Measurements from ENCODE around the gene FAM89B. TPM values are rescaled to one million over a fixed set of nuclear protein-coding genes. Genes with fewer than 3 reads are reported as not detected.

Gene FAM89B
- total and polyA plus RNA-seq, 2 donors (not counting 1 experiment from before 2014, with no cell fraction given) = 30.4 to 50.2 TPM

DNA sequence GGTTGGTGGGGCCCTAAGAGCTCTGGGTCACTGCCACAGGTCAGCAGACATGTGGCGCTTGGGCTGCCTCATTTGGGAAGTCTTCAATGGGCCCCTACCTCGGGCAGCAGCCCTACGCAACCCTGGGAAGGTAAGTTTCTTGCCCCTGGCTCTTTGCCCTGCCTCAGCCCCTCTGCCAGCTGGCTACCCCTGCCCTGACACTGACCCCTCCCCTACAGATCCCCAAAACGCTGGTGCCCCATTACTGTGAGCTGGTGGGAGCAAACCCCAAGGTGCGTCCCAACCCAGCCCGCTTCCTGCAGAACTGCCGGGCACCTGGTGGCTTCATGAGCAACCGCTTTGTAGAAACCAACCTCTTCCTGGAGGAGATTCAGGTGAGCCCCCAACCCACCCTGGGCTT lies 45.6 kb upstream of the FAM89B start:
- ATAC-seq (ENCODE audit: low read depth) (no peak), DNase-seq (no peak)
- Histone ChIP-seq H3K27ac (ENCODE audit: low read length in 2 of 2) (no peak overlapping the region), H3K36me3 (replicated peaks in 1 of 2; ENCODE audit: control extremely low read depth in 1 of 2, control insufficient read depth in 1 of 2, extremely low read depth in 1 of 2, insufficient read depth in 2 of 2, low read length in 1 of 2) (peaks cover 0 to 36% of the 10 kb centered on the region in 2 experiments), H3K79me2 (ENCODE audit: control insufficient read depth, insufficient read depth, low read length) (peaks cover 37% of the 10 kb centered on the region), H3K9me3 (ENCODE audit: control extremely low read depth in 1 of 3, control insufficient read depth in 2 of 3, insufficient read depth in 1 of 3, low read length in 2 of 3) (no peaks in the 10 kb centered on the region), H3K9ac (ENCODE audit: low read length) (no peak overlapping the region), H4K20me1 (ENCODE audit: control insufficient read depth, insufficient read depth, low read length, poor library complexity, severe bottlenecking) (peaks cover 25% of the 10 kb centered on the region), H3K27me3 (replicated peaks in 1 of 4; ENCODE audit: control extremely low read depth in 1 of 4, control insufficient read depth in 3 of 4, insufficient read depth in 4 of 4, low read length in 3 of 4) (no peaks in the 10 kb centered on the region), H3K4me3 (ENCODE audit: control extremely low read depth in 1 of 5, extremely low read depth in 1 of 5, insufficient read depth in 1 of 5, low read depth in 2 of 5, low read length in 4 of 5) (no peak overlapping the region), H2AFZ (ENCODE audit: insufficient read depth, low read depth, low read length, poor library complexity, severe bottlenecking) (no peak overlapping the region), H3K4me2 (replicated peaks; ENCODE audit: low read depth, low read length, poor library complexity, severe bottlenecking) (no peak overlapping the region), H3K4me1 (ENCODE audit: control insufficient read depth in 2 of 2, insufficient read depth in 2 of 2, low read length in 2 of 2) (peaks cover 39 to 41% of the 10 kb centered on the region in 2 donors)
- ChIA-PET CTCF (no interaction called here), POLR2A (interaction anchor here (1.3 kb wide), 1 partner anchor 25 kb away, joined by 4 read pairs; no protein-coding TSS in a partner anchor)
- Mint-ChIP-seq H3K4me3 (peak overlapping the region; percentile 85), H3K27me3 (no peaks in the 10 kb centered on the region), H3K9me3 (ENCODE audit: insufficient read depth) (no peaks in the 10 kb centered on the region), H3K27ac (peak overlapping the region; percentile 26), H3K4me1 (peaks cover 39% of the 10 kb centered on the region)
- 98% methylated on average over 7 of the region's 8 CpGs for WGBS (ENCODE audit: insufficient coverage)
- intact Hi-C loops (cut with micrococcal nuclease) = loop anchor here (10.0 kb wide), 1 partner anchor 482 kb away; the partner anchor contains the start of gene SAC3D1
- TF ChIP-seq EZH2 (IDR thresholded peaks at IDR 0.05; ENCODE audit: borderline replicate concordance, insufficient read depth, low read depth, low read length, poor library complexity, severe bottlenecking) = no peak
- no peak for TF ChIP-seq CTCF (IDR thresholded peaks at IDR 0.05)

DNA sequence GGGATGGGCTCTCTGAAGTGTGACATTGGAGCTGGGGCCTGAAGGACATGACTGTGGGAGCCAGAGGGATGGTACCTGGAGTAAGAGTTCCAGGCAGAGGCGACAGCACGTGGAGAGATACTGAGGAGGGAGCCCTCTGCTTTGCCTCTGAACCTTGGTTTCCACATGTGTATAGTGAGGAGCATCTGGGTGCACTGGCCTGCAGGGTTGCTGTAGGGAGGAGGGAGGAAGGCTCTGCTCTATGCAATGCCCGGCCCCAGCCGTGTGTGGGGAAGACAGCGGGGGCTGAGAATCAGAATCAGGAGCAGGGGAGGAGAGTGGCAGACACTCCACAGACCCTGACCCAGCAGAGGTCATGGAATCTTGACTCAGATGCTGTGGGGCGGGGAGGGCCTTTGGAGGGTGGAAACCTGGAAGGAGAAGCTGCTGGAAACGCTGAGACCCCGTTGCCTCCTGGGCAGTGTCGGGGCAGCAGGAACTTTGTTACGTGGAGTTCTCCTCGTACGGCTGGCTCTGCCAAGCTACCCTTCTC lies 43.5 kb upstream of the FAM89B start:
- TF ChIP-seq CTCF (IDR thresholded peaks at IDR 0.05) = no peak
- no peak for TF ChIP-seq EZH2 (IDR thresholded peaks at IDR 0.05; ENCODE audit: borderline replicate concordance, insufficient read depth, low read depth, low read length, poor library complexity, severe bottlenecking)
- H3K79me2 ChIP-seq (ENCODE audit: control insufficient read depth, insufficient read depth, low read length) = peaks cover 37% of the 10 kb centered on the region
- Mint-ChIP-seq H3K27me3 (no peaks in the 10 kb centered on the region), H3K4me1 (peaks cover 21% of the 10 kb centered on the region), H3K9me3 (ENCODE audit: insufficient read depth) (no peaks in the 10 kb centered on the region), H3K27ac (no peak overlapping the region), H3K4me3 (no peak overlapping the region)
- ATAC-seq (ENCODE audit: low read depth) (no peak), DNase-seq (no peak)
- POLR2A ChIA-PET = interaction anchor here (0.6 kb wide), 1 partner anchor 901 kb away, joined by 3 read pairs; no protein-coding TSS in a partner anchor
- no peaks in the 10 kb centered on the region for H3K27me3 ChIP-seq (replicated peaks in 1 of 4; ENCODE audit: control extremely low read depth in 1 of 4, control insufficient read depth in 3 of 4, insufficient read depth in 4 of 4, low read length in 3 of 4)
- peaks cover 0 to 51% of the 10 kb centered on the region in 2 experiments for H3K36me3 ChIP-seq (replicated peaks in 1 of 2; ENCODE audit: control extremely low read depth in 1 of 2, control insufficient read depth in 1 of 2, extremely low read depth in 1 of 2, insufficient read depth in 2 of 2, low read length in 1 of 2)
- no peak overlapping the region for H3K27ac ChIP-seq (ENCODE audit: low read length in 2 of 2)
- H3K4me3 ChIP-seq (ENCODE audit: control extremely low read depth in 1 of 5, extremely low read depth in 1 of 5, insufficient read depth in 1 of 5, low read depth in 2 of 5, low read length in 4 of 5) = no peak overlapping the region
- 97% methylated on average over 10 of the region's 12 CpGs for WGBS (ENCODE audit: insufficient coverage)
- no peak overlapping the region for H2AFZ ChIP-seq (ENCODE audit: insufficient read depth, low read depth, low read length, poor library complexity, severe bottlenecking)
- H3K9ac ChIP-seq (ENCODE audit: low read length) = no peak overlapping the region
- H4K20me1 ChIP-seq (ENCODE audit: control insufficient read depth, insufficient read depth, low read length, poor library complexity, severe bottlenecking) = peaks cover 25% of the 10 kb centered on the region
- H3K9me3 ChIP-seq (ENCODE audit: control extremely low read depth in 1 of 3, control insufficient read depth in 2 of 3, insufficient read depth in 1 of 3, low read length in 2 of 3) = no peaks in the 10 kb centered on the region
- intact Hi-C loops (cut with micrococcal nuclease) = loop anchor here (10.0 kb wide), 1 partner anchor 484 kb away; the partner anchor contains the start of gene SAC3D1
- H3K4me2 ChIP-seq (replicated peaks; ENCODE audit: low read depth, low read length, poor library complexity, severe bottlenecking) = no peak overlapping the region
- peaks cover 19 to 21% of the 10 kb centered on the region in 2 donors for H3K4me1 ChIP-seq (ENCODE audit: control insufficient read depth in 2 of 2, insufficient read depth in 2 of 2, low read length in 2 of 2)
- CTCF ChIA-PET = interaction anchor here (1.1 to 1.6 kb wide), 2 partner anchors 11 to 59 kb away, joined by 4 to 5 read pairs; no protein-coding TSS in a partner anchor
